Fibroblast of lung (primary cell): Measurements from ENCODE around the gene NLGN1.

Experiments
- EZH2 ChIP-seq: IDR thresholded peaks from 2 replicates; pipeline ENCODE4 v1.5.1; 2012; ENCODE audit warnings: low read length, control low read depth, mild to moderate bottlenecking; ENCODE audit errors: missing control alignments
- TF ChIP-seq, protein P1 (sequence below), 2 donors: IDR thresholded peaks in 1 of 2; conservative IDR thresholded peaks in 1 of 2; 1 replicate in 1 of 2; 2 replicates in 1 of 2; pipeline ENCODE4 v1.5.1; 2011 to 2012; ENCODE audit warnings: low read length in 2 of 2, control low read depth in 1 of 2, inconsistent platforms in 1 of 2, low read depth in 1 of 2, mild to moderate bottlenecking in 1 of 2

DNA sequence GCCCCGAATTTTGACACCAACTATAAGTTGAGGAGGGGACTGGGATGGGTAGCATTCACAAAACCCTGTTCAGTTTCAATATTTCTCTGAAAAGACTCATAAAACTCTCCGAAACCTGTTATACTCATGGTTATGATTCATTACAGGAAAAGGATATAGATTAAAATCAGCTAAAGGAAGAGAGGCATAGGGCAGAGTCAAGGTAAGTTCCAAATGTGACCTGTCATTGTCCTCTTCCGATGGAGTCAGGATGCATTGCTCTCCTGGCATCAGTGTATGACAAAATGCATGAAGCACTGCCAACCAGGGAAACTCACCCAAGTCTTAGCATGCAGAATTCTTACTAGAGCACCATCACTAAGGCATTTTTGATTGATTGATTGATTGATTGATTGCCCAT is 936.6 kb downstream of the NLGN1 start:
- TF ChIP-seq, protein P1, sequence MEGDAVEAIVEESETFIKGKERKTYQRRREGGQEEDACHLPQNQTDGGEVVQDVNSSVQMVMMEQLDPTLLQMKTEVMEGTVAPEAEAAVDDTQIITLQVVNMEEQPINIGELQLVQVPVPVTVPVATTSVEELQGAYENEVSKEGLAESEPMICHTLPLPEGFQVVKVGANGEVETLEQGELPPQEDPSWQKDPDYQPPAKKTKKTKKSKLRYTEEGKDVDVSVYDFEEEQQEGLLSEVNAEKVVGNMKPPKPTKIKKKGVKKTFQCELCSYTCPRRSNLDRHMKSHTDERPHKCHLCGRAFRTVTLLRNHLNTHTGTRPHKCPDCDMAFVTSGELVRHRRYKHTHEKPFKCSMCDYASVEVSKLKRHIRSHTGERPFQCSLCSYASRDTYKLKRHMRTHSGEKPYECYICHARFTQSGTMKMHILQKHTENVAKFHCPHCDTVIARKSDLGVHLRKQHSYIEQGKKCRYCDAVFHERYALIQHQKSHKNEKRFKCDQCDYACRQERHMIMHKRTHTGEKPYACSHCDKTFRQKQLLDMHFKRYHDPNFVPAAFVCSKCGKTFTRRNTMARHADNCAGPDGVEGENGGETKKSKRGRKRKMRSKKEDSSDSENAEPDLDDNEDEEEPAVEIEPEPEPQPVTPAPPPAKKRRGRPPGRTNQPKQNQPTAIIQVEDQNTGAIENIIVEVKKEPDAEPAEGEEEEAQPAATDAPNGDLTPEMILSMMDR (conservative IDR thresholded peaks at IDR 0.05 in 1 of 2, IDR thresholded peaks at IDR 0.05 in 1 of 2; ENCODE audit: low read depth in 1 of 2, low read length in 2 of 2): no peak
- no peak for TF ChIP-seq EZH2
